ENCODE measurements around the gene NR3C1.

Gene NR3C1

DNA sequence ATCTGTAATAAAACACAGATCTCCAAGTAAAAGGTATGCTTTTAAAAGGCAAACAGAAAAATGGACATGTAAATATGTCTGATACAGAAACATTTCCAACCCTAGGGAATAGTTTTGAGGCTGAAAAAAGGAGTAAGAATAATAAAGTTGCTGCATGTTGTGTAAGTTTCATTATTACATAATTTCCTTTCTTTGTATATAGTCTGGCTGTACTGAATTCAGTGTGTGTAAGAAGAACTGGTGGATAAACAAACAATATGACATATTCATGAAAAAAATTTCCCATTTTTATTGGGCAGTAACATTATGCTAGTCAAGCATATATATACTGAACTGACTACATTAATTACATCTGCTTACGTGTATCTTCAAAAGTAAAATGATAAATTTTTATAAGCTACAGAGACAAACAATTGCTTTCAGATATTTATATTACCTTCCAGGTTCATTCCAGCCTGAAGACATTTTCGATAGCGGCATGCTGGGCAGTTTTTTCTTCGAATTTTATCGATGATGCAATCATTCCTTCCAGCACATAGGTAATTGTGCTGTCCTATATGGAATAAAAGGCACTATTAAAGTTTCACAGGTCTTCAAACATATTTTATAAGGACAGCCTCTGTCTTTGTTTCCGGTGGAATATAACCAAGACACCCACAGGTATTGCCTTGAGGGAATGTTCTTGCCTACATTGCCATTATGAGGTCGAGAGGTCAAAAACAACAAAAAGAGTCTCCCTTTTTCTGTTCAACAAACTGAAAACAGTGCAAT lies 93.6 kb downstream of the NR3C1 start:
- no peak overlapping the region for H3K27ac Mint-ChIP-seq
- H3K36me3 Mint-ChIP-seq (ENCODE audit: low read depth): peaks cover 66% of the 10 kb centered on the region
- TF ChIP-seq, protein P1, sequence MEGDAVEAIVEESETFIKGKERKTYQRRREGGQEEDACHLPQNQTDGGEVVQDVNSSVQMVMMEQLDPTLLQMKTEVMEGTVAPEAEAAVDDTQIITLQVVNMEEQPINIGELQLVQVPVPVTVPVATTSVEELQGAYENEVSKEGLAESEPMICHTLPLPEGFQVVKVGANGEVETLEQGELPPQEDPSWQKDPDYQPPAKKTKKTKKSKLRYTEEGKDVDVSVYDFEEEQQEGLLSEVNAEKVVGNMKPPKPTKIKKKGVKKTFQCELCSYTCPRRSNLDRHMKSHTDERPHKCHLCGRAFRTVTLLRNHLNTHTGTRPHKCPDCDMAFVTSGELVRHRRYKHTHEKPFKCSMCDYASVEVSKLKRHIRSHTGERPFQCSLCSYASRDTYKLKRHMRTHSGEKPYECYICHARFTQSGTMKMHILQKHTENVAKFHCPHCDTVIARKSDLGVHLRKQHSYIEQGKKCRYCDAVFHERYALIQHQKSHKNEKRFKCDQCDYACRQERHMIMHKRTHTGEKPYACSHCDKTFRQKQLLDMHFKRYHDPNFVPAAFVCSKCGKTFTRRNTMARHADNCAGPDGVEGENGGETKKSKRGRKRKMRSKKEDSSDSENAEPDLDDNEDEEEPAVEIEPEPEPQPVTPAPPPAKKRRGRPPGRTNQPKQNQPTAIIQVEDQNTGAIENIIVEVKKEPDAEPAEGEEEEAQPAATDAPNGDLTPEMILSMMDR (IDR thresholded peaks at IDR 0.05; ENCODE audit: unreplicated experiment in 3 of 3): no peak
- H3K9me3 Mint-ChIP-seq: peaks cover 9% of the 10 kb centered on the region
- H3K27me3 Mint-ChIP-seq (ENCODE audit: low read depth): no peaks in the 10 kb centered on the region
- peaks cover 5% of the 10 kb centered on the region for H3K4me1 Mint-ChIP-seq
- H3K4me3 Mint-ChIP-seq: no peak overlapping the region

DNA sequence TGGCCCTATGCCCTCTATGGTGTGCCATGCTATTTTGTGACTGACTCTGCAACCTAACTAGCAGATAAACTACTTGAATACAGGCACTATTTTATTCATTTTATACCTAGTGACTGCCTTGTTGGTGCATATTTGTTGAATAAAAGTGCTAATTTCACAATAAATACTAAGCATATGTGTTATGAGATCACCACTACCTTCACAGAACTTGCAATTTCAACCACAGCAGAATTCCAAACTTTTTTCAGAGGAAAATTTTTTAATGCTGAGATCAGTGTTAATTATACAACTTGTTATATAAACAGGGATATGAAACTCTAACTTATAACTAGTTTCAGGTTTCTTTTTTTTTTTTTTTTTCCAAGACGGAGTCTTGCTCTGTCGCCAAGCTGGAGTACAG lies 94.8 kb downstream of the NR3C1 start:
- TF ChIP-seq, protein P1 (IDR thresholded peaks at IDR 0.05; ENCODE audit: unreplicated experiment in 3 of 3): no peak
- Mint-ChIP-seq H3K27ac (no peak overlapping the region), H3K27me3 (ENCODE audit: low read depth) (no peaks in the 10 kb centered on the region), H3K4me3 (no peak overlapping the region), H3K4me1 (no peaks in the 10 kb centered on the region), H3K9me3 (peaks cover 11% of the 10 kb centered on the region), H3K36me3 (ENCODE audit: low read depth) (peaks cover 72% of the 10 kb centered on the region)

DNA sequence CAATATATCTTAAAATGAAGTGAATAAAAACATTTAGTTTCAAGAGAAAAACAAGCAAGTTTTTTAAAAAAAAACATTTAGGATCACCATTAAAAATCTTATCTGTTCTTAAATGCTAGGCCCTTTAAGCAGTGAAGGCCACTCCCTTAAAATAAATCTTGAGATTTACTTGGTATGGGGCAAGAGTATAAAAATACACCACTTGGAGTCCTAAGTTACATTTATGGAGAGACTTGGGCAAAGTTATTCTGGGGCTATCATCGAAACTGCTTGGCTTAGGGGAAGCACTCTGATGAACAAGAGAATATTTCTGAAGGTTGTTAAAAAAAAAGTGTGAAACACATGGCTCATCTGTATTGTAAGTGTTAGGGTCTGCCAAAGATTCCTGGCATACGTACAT lies 97.4 kb downstream of the NR3C1 start:
- Mint-ChIP-seq H3K27me3 (ENCODE audit: low read depth) (no peaks in the 10 kb centered on the region), H3K4me3 (no peak overlapping the region), H3K9me3 (peaks cover 11% of the 10 kb centered on the region), H3K4me1 (no peaks in the 10 kb centered on the region), H3K27ac (no peak overlapping the region), H3K36me3 (ENCODE audit: low read depth) (peaks cover 66% of the 10 kb centered on the region)
- TF ChIP-seq, protein P1 (IDR thresholded peaks at IDR 0.05; ENCODE audit: unreplicated experiment in 3 of 3): no peak

DNA sequence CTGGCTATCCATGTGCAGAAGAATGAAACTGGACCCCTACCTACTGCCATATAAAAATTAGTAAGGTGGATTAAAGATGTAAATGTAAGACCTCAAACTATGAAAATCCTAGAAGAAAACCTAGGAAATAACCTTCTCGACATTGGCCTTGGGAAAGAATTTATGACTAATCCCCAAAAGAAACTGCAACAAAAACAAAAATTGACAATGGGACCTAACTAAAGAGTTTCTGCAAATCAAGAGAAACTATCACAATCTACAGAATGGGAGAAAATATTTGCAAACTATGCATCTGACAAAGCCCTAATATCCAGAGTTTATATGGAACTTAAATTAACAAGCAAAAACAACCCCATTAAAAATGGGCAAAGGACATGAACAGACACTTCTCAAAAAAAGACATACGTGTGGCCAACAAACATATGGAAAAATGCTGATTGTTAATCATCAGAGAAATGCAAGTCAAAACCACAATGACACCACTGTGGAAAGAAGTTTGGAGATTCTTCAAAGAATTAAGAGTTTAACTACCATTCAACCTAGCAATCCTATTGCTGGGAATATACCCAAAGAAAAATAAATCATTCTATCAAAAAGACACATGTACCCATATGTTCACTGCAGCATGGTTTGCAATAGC lies 98.5 kb downstream of the NR3C1 start:
- Mint-ChIP-seq H3K4me3 (no peak overlapping the region), H3K4me1 (no peaks in the 10 kb centered on the region), H3K27ac (no peak overlapping the region), H3K9me3 (peaks cover 11% of the 10 kb centered on the region), H3K27me3 (ENCODE audit: low read depth) (no peaks in the 10 kb centered on the region), H3K36me3 (ENCODE audit: low read depth) (peaks cover 58% of the 10 kb centered on the region)
- TF ChIP-seq, protein P1 (IDR thresholded peaks at IDR 0.05; ENCODE audit: unreplicated experiment in 3 of 3): no peak

DNA sequence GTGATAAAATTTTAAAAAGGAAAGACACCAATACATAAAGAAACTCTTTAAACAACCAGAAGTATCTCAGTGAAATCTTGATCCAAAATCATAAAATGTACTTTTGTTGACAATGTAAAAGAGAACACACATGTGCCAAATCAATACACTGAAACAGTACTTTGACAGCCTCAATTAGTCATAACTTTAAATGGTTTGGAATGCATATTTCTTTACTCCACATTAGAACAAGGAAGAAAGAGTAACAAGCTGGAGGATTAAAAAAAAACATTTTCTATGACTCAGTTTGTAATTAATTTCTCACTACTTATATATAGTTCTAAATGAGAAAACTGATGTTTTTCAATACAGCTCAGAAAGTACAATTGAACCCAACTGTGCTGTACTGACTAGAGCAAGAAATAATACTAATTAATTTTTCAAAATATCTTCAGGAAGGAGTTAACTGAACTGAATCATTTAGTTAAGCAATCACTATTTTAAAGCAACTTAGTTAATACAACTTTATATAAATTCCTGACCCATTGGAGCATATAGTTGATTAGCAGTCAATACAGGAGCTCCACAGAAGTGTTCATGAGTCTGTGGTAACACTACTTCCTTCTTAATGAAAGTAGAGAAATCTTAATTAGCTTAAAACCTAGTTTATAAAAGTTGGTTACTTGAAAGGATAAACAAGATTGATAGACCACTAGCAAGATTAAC lies 101.0 kb downstream of the NR3C1 start:
- Mint-ChIP-seq H3K27me3 (ENCODE audit: low read depth) (no peaks in the 10 kb centered on the region), H3K4me1 (no peaks in the 10 kb centered on the region), H3K27ac (no peak overlapping the region), H3K4me3 (no peak overlapping the region), H3K9me3 (peaks cover 11% of the 10 kb centered on the region), H3K36me3 (ENCODE audit: low read depth) (peaks cover 46% of the 10 kb centered on the region)
- TF ChIP-seq, protein P1 (IDR thresholded peaks at IDR 0.05; ENCODE audit: unreplicated experiment in 3 of 3): no peak
